ENCODE results near the gene EML6. TPM values are rescaled to one million over a fixed set of nuclear protein-coding genes. Genes with fewer than 3 reads are reported as not detected.

Gene EML6
- total and polyA plus RNA-seq, 2 of the 13 experiments (the other 11 are each of a cell fraction or from before 2014, with no cell fraction given): 17.2 to 32.4 TPM

- peak; percentile 96 for TF ChIP-seq TCF7 (IDR thresholded peaks at IDR 0.05; ENCODE audit: low read depth)
- TF ChIP-seq KDM3A (CRISPR knock-in tag; IDR thresholded peaks at IDR 0.05; ENCODE audit: low read depth): peak; percentile 52; the same call in 1 of the 2 replicates
- TF ChIP-seq, protein P1, sequence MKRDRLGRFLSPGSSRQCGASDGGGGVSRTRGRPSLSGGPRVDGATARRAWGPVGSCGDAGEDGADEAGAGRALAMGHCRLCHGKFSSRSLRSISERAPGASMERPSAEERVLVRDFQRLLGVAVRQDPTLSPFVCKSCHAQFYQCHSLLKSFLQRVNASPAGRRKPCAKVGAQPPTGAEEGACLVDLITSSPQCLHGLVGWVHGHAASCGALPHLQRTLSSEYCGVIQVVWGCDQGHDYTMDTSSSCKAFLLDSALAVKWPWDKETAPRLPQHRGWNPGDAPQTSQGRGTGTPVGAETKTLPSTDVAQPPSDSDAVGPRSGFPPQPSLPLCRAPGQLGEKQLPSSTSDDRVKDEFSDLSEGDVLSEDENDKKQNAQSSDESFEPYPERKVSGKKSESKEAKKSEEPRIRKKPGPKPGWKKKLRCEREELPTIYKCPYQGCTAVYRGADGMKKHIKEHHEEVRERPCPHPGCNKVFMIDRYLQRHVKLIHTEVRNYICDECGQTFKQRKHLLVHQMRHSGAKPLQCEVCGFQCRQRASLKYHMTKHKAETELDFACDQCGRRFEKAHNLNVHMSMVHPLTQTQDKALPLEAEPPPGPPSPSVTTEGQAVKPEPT (CRISPR knock-in tag; IDR thresholded peaks at IDR 0.05; ENCODE audit: low read depth): 0 out of 2 replicates have a peak, but pooled peaks have one; percentile 40
- peak; percentile 30; the same call in 1 of the 2 replicates for TF ChIP-seq FOXO1 (CRISPR knock-in tag; IDR thresholded peaks at IDR 0.05)
- TF ChIP-seq ZNF292 (CRISPR knock-in tag; IDR thresholded peaks at IDR 0.05; ENCODE audit: borderline replicate concordance, low read depth): peak; percentile 72; the same call in 1 of the 2 replicates
- 0 out of 2 replicates have a peak, but pooled peaks have one; percentile 14 for TF ChIP-seq ZNF574 (CRISPR knock-in tag; IDR thresholded peaks at IDR 0.05)
- peak; percentile 73; the same call in 1 of the 2 replicates for TF ChIP-seq KAT8 (CRISPR knock-in tag; IDR thresholded peaks at IDR 0.05)
- TF ChIP-seq SOX6 (IDR thresholded peaks at IDR 0.05): no peak
- peak; percentile 80 for TF ChIP-seq SOX6 (CRISPR knock-in tag; IDR thresholded peaks at IDR 0.05)
- TF ChIP-seq ADNP (CRISPR knock-in tag; IDR thresholded peaks at IDR 0.05): no peak
- peak; percentile 49; the same call in 1 of the 2 replicates for TF ChIP-seq MAX (IDR thresholded peaks at IDR 0.05)
- peak; percentile 93 for TF ChIP-seq THRA (CRISPR knock-in tag; IDR thresholded peaks at IDR 0.05; ENCODE audit: borderline replicate concordance)
- peak; percentile 82 for TF ChIP-seq TGIF2 (CRISPR knock-in tag; IDR thresholded peaks at IDR 0.05)
- TF ChIP-seq TBX2 (CRISPR knock-in tag; IDR thresholded peaks at IDR 0.05; ENCODE audit: borderline replicate concordance): peak; percentile 70; the same call in 1 of the 2 replicates
- TF ChIP-seq, protein P2, sequence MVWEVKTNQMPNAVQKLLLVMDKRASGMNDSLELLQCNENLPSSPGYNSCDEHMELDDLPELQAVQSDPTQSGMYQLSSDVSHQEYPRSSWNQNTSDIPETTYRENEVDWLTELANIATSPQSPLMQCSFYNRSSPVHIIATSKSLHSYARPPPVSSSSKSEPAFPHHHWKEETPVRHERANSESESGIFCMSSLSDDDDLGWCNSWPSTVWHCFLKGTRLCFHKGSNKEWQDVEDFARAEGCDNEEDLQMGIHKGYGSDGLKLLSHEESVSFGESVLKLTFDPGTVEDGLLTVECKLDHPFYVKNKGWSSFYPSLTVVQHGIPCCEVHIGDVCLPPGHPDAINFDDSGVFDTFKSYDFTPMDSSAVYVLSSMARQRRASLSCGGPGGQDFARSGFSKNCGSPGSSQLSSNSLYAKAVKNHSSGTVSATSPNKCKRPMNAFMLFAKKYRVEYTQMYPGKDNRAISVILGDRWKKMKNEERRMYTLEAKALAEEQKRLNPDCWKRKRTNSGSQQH (CRISPR knock-in tag; IDR thresholded peaks at IDR 0.05; ENCODE audit: low read depth): peak; percentile 47; the same call in 1 of the 2 replicates
- TF ChIP-seq SOX5 (CRISPR knock-in tag; IDR thresholded peaks at IDR 0.05; ENCODE audit: borderline replicate concordance): peak; percentile 71
- TF ChIP-seq REPIN1 (CRISPR knock-in tag; IDR thresholded peaks at IDR 0.05; ENCODE audit: borderline replicate concordance, low read depth): peak; percentile 78; the same call in 1 of the 2 replicates
- peak; percentile 77 to 94 for TF ChIP-seq EP300 (IDR thresholded peaks at IDR 0.05; ENCODE audit: low read depth in 2 of 2, low read length in 2 of 2)
- peak; percentile 68; the same call in 1 of the 2 replicates for TF ChIP-seq EP300 (CRISPR knock-in tag; IDR thresholded peaks at IDR 0.05; ENCODE audit: borderline replicate concordance)
- no peak for TF ChIP-seq ZNF232 (CRISPR knock-in tag; IDR thresholded peaks at IDR 0.05; ENCODE audit: borderline replicate concordance)
- TF ChIP-seq RARA (CRISPR knock-in tag; IDR thresholded peaks at IDR 0.05): peak; percentile 84
- TF ChIP-seq THAP11 (CRISPR knock-in tag; IDR thresholded peaks at IDR 0.05): peak; percentile 80
- TF ChIP-seq PHF5A (CRISPR knock-in tag; IDR thresholded peaks at IDR 0.05; ENCODE audit: low read depth, unreplicated experiment): peak; percentile 59
Measured at GRCh38 chr2:54858021-54858681, 134.7 kb downstream of the EML6 start (continued).
